Mesenteric fat pad (tissue), 1 donor: Measurements from ENCODE around the gene FMO2. TPM values are rescaled to one million over a fixed set of nuclear protein-coding genes. Genes with fewer than 3 reads are reported as not detected.
"Not testable (repeated sequence)": the region's sequence is repeated elsewhere in the genome, so short reads cannot be mapped to it uniquely, and the experiment has no call there.

Experiments
- DNase-seq: peaks from one replicate; pipeline ENCODE4 v3.0.0-alpha.2; 2020; ENCODE audit warnings: low spot score
- total RNA-seq: library from RNA; stranded (reverse); fragmentation: NEBNext Ultra II Directional; extraction: Animal tissue kit (Norgen Biotek cat#: 25700); gene quantifications from one replicate; pipeline ENCODE4 v1.2.1, GENCODE V29; 2021
- donor health status: DM: yes; HTN: yes; CAD: no.

FMO2 gene
- total RNA-seq, 1 donor from 2014 or later, result 45.2 TPM

DNA sequence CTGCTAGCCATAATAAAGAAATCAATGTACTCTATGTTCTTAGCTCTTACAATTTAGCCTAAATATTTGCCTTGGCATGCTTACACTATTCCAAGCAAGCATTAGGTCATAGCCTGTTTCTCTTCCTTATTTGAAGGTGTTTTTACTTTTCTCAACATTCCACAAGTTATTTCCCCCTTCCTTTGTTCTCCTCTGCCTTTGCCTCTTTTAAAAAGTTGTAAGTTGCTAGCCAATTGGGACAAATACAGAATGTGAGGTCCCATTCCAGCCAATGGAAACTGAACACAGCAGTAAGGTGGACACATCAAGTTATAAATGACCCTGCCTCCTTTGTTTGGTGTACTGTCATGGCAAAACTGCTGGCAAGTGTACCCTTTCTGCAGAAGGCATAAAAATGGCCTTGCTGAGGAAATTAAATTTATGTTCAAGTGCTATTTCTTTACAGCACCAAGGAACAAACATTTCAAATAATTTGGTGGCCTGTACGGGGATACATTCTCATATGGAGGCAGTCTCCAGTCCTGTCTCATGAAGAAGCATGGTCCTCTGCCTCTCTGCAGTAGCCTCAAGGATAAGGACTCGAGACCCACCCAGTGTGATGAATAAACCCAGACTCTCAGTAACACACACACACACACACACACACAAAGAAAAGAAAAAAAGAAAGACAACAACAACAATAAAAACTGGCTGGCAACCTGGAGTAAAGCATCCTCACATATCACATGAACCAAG, 34.4 kb downstream of the FMO2 start:
- DNase-seq, result no peak

DNA sequence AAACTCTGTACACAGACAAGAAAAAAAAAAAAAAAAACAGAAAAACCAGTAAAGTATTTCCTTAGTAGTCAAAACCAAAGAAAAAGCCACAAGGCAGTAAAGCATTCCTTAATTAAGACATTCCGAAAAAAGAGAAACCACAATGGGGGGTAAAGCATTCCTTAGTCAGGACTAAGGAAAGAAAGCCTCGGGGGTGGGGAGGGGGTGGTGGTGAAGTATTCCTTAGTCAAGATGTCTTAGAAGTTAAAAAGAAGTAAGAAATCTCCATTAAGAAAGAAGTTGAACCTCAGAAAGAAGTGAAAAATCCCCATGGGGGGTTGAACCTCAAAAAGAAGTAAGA, 35.0 kb downstream of the FMO2 start:
- DNase-seq, result no peak

DNA sequence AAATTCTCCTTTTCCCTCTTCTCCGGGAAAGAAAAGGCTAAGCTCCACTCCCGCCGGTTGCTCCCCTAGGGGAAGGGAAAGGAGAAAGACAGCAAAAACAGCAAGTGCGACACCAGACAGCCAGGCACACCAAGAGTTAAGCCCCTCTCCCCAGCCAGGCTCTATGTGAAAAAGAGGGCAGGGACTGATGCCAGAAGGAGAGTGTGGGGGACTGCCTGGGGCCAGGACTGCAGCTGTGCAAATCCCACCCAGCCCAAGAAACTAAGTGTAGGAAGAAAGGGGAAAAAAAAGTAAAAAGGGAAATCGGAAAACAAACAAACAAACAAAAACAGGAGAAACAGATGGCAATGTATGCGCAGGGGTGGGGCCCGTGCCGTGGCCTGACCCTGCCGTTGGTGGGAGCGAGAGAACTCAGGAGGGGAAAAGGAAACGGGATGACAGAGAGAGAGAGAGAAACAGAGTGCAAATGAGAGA, 35.5 kb downstream of the FMO2 start:
- no peak for DNase-seq

DNA sequence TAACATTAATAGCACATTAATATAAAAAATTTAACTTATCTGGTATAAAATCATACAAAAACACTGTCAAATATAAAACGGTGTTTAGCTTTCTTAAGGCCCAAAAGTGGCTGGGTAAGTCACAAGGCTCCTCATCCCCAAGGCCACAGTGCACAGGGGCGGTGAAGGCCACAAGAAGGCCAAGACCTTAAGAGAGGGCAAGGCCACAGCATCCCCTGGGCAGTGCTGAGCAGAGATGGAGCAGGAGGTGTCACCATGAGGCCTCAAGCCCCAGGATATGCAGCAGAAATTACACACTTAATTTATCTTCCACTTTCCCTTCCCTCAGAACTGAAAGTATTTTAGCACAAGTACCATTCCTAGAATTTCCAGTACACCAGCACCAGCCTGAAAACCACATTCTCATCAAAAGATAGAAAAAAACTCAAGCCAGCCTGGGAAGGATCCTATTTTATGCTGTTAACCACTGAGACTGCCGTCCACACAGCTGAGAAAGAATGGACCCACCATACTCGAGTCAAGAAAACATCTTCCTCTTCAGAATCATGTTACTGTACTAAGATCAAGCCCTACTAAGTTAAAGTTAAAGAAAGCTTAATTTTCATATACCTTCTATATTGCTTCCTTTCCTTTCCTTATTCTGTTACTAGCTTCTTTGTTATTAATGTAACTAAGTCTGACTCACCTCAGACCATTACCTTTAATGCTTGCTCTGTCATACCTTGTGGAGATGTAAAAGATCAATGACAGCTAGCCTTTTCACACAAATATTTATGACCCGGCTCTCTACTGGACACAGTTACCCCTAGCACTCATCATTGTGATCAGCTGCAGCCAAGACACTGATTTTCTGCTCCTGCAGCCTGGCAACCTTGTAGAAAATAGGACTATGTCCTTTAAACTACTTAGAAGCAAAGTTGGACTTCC, 36.8 kb downstream of the FMO2 start:
- DNase-seq, result no peak

DNA sequence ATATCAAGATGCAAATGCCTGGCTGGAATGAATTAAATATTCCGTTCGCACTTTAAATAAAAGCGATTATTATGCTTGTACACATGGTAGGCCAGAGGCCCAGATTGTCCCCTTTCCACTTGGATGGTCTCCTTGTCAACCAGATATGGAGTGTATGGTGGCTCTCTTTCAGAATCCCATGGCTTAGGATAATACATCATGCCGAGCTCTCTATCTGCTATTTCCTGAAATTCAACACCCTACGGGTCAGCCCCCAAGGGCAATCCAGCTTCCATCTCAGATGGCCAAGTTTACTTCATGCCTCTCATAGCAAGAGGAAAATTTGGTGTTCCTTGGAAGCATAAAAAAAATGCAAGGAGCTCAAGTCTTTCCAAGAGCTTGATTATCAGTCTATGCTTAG, 37.8 kb downstream of the FMO2 start:
- no peak for DNase-seq

DNA sequence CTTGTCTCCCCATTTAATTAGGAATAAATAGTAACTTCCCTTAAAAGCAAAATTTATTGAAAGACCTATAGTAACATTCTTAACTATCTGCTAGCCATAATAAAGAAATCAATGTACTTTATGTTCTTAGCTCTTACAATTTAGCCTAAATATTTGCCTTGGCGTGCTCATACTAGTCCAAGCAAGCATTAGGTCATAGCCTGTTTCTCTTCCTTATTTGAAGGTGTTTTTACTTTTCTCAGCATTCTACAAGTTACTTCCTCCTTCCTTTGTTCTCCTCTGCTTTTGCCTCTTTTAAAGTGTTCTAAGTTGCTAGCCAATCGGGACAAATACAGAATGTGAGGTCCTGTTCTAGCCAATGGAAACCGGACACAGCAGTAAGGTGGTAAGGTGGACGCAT, 39.2 kb downstream of the FMO2 start:
- not testable (repeated sequence) for DNase-seq

DNA sequence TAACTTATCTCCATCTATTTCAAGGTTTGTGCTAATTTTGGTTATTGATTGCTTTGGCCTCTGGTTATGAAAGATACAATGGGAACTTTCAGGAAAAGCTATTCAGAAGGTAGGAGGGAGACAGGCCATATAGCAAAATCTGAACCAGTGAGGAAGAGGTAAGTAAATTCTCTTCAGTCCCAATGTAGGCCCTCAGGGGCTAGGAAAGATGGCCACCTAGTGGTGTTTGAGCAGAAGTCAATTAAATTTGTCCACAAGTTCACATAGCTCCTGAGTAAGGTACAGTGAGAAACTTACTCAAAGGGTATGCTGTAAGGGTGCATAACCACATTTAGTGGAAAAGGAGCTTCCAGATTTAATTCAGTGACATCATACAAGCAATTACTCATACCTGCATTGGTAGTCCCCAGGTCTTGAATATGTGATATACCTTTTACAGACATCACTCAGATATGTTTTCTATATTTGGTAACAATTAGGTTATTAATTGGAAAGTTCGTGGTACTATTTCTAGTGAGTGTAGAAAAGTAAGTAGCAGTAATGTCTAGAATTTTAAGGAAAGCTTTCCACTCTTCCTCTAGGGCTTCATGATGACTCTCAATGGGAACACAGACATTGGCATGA, 41.8 kb downstream of the FMO2 start:
- DNase-seq, result no peak

DNA sequence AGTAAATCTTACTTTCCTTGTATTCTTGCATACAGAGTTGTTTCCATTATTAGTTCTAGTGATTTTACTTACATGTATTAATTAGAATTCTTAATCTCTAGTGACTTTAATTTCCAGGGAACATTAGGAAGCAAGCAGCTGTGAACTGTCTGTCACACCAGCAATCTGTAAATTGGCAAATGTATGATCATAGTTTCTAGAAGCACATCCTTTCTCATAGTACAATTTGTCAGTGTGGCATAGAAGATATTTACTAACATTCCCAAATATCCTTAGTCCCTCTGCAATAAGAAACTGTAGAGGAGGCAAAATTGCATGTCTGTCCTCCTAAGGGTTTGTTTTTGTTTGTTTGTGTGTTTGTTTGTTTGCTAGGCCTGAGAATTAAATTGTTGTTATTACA, 46.2 kb downstream of the FMO2 start:
- no peak for DNase-seq

DNA sequence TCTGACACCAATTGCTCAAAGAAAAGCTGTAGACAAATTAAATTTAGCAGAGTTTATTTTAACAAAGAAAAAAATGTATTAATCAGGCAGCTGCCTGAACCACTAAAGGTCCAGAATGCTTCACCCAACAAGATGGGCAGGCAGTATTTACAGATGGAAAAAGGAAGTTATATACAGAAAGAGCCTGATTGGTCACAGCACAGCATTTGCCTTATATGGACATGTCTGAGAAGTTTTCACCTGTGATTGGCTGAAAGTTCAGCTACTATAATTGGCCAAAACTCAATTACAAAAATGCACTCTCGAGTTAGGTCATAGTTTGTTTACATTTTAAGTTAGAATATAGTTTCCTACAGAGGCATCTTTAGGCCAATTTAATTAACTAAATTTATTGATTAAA, 48.1 kb downstream of the FMO2 start:
- DNase-seq, result no peak

DNA sequence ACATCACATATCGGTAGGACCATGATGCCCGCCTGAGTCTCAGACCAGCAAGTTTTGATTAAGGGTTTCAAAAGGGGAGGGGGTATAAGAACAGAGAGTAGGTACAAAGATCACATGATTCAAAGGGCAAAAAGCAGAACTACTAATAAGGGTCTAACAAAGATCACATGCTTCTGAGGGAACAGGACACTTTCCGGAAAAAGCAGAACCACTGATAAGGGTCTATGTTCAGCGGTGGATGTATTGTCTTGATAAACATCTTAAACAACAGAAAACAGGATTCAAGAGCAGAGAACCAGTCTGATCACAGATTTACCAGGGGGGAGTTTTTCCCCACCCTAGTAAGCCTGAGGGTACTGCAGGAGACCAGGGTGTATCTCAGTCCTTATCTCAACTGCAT, 51.1 kb downstream of the FMO2 start:
- not testable (repeated sequence) for DNase-seq

DNA sequence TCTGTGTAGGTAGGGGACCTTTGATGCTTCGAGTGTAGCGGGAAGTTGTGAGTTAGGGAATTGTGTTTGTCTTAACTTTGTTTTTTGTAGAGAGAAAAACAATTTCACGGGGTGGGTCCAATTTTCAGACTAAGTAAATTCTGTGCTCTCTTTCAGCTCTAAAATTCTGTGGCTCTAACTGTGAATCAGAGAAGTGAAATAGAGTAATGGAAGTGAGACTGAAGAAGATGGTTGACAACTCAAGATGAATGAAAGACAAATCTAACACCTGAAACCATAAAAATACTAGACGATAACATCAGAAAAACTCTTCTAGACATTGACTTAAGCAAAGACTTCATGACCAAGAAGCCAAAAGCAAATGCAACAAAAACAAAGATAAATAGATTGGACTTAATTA, 58.8 kb downstream of the FMO2 start:
- no peak for DNase-seq

DNA sequence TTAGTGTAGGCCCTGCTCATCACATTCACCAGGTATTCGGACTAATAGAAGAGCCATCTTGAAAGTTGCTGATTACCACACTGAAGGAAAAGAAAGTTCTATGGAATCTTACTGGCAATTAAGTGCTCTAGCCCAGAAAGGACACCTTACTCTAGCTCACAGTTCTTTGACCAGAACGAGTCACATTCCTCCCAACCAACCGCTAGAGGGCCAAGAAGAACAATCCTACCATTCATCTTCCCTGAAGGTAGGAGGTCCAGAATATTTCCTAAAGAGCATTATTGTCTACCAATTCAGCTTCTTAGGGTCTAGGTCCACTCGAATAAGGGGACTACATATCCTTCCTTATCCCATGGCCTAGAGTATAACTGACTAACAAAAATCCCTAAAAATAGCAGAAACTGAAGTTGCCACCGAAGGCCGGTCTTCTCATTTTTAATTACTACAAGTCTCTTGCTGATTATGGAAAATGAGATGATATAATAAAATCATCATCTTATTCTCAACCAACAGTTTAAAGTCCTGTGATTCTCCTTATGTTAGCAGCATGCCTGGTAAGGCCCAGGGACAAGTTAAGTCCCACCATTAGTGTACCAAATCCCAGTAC, 60.5 kb downstream of the FMO2 start:
- no peak for DNase-seq

DNA sequence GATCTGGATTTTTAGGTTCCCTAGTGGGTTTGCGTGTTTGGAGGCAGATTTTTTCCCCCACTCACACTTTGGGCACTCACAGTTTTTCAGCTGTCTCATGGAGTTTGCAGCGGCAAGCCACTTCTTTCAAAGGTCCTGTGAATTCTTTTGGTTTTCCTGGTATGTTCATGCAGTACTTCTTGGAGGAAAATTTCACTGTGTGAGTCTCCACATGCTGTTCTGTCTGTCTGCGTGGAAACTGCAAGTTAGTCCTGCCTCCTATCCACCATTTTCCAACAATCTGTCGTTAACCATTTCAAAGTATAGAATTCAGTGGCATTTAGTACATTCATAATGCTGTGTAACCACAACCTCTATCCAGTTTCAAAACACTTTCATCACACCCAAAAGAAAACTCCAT, 62.4 kb downstream of the FMO2 start:
- no peak for DNase-seq

DNA sequence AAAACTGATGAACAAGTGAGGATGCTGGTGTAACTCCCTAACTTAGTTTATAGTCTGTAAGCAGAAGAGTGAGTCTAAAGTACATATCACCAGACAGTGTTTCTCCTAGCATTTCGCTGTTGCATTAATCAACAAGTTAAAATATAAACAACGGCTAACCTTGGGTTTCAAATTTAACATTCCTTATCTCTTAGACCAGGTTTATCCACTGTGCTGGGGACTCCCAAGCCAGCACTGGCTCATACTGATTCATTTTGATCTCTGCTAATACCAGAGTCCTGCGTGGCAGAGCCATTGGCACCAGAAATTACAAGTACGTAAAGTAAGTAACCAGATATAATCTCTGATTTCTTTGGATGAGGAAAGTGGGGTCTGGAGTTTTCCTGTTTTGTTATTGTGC, 63.2 kb downstream of the FMO2 start, which contains the start of gene FMO1:
FMO1 (plus strand) TSS at position 193 of the 400 bp plus-strand sequence. CDS start 9,594 bp downstream, outside the sequence.
- no peak for DNase-seq

DNA sequence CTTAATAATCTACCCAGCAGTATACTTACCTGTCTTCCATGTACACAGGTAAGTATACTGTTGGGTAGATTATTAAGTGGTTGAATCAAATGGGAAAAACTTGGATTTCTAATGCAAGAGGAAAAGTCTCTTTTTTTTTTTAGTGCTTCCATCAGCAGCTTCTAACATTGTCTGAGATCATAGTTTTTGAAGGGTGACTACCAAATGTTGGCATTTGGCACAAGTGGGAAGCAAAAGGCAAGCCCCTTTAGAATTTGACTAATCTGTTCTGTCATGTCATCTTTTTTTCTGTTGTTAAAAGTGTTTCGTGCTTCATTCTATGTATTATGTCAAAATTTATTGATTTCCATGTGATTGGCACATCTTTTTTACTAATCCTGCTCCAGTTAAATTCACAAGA, 63.7 kb downstream of the FMO2 start:
- DNase-seq, result no peak

DNA sequence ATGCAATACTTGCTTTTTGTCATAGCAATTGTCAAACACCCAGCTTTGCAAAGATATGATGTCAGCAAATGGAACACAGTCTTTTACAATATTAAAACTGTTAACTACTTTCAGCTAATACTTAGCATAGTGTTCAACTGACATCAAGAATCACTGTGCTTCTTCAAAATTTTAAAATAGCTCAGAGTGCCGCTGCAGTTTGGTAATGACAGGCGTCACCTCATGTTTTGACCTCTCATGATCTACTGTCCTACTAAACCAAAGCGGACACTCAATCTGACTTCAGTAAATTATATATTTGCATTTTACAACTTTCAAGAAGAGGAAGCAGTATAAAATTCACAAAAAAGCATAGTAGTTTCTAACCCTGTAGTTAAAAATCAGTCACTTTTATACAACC, 65.2 kb downstream of the FMO2 start:
- no peak for DNase-seq

DNA sequence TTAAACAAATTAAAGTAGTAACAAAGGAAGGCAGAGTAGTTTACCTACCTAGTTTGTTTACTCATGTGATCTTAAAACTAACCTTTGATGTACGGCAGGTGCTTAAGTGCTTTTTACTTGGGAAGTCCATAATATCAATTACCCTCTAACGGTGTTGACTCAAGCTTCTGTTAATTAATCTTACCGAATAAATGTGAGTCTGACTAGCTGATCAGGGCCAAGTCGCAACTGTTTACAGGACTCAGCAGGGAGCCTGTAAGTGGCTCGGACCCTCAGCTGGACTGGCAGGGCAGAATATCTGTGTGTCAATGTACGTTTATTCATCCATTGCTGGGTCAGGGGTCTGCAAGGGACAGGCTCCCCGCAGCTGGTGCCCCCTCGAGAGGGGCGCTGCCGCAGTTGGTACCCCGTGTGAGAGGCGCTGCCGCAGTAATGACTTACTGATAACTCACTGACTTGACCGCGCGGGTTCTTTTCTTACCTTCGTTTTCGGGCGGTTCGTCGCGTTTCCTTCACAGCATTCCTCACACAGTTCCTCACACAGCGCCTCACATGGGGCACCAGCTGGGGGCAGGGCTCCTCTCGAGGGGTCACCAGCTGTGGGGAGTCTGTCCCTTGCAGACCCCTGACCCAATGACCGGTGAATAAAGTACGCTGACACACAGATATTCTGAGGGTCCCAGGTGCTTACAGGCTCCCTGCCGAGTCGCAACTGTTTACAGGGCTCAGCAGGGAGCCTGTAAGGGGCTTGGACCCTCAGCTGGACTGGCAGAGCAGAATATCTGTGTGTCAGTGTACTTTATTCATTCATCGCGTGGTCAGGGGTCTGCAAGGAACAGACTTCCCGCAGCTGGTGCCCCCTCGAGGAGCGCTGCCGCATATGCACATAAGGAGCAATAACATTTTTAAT, 66.2 kb downstream of the FMO2 start:
- DNase-seq, result no peak

DNA sequence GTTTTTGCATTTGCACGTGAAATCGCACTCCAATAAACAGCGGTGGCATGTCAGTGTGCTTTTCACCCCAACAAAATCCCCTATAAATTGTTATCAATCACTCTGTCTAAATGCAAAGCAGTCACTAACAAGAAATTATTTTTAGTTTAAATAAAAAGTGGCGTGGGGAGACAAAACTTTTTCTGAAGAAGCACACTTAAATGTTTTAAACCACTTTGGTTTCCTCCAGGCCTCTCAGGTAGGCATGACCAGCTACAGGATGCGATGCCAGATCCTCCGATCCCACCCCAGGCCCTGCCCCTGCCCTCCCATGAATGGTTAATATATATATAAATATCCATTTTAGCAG, 66.8 kb downstream of the FMO2 start:
- DNase-seq, result no peak

DNA sequence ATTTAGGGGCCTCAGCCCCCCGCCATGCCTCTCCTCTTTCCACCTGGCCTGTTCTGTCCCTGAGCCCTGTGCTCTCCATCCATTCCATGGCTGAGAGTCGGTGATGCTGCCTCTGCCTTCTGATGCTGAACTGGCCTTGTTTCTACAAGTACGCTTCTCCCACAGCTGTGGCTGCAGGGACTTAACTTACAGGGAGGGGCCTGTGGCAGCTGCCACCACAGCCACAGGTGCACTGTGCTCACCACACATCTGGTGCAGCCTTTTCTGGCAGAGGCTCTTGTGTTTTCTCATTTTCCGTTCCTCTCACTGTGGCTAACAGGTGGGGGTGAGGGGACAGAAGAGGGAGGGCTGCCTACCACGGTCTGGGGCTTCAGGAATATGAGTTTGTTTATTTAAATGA, 67.4 kb downstream of the FMO2 start:
- DNase-seq, result no peak

DNA sequence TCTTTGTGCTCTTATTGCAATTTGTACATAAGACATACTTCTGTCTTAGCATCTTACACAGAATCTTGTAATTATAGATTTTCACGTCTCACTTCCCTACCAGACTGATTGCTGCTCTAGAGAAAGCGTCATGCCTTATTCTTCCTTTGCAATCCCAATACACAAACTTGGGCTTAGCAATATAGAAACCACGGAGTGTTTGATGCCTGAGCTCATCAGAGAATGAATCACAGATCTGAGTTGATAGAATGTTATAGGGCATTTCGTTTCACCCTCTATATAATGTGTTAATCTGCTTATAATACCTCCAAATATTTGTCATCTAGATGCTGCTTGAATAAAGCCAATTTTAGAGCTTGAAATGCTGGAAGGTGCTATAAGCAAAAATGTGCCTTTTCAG, 69.8 kb downstream of the FMO2 start:
- no peak for DNase-seq
